ENCODE results near the gene DHRS2. TPM values are rescaled to one million over a fixed set of nuclear protein-coding genes. Genes with fewer than 3 reads are reported as not detected.

Gene DHRS2
- total RNA-seq, 4 donors from 2014 or later, result not detected

GRCh38 chr14:23621932-23622730, 14.0 kb upstream of the DHRS2 start:
- Histone ChIP-seq H3K4me1 (no peaks in the 10 kb centered on the region), H3K36me3 (no peaks in the 10 kb centered on the region), H3K27me3 (no peaks in the 10 kb centered on the region), H3K9me3 (peaks cover 6 to 13% of the 10 kb centered on the region in 2 donors), H3K27ac (no peak overlapping the region), H3K4me3 (no peak overlapping the region)
- no peak for DNase-seq
- TF ChIP-seq POLR2A (IDR thresholded peaks at IDR 0.05) (no peak), EP300 (IDR thresholded peaks at IDR 0.05; ENCODE audit: low read depth) (no peak), POLR2AphosphoS5 (IDR thresholded peaks at IDR 0.05) (no peak)
- TF ChIP-seq, protein P1, sequence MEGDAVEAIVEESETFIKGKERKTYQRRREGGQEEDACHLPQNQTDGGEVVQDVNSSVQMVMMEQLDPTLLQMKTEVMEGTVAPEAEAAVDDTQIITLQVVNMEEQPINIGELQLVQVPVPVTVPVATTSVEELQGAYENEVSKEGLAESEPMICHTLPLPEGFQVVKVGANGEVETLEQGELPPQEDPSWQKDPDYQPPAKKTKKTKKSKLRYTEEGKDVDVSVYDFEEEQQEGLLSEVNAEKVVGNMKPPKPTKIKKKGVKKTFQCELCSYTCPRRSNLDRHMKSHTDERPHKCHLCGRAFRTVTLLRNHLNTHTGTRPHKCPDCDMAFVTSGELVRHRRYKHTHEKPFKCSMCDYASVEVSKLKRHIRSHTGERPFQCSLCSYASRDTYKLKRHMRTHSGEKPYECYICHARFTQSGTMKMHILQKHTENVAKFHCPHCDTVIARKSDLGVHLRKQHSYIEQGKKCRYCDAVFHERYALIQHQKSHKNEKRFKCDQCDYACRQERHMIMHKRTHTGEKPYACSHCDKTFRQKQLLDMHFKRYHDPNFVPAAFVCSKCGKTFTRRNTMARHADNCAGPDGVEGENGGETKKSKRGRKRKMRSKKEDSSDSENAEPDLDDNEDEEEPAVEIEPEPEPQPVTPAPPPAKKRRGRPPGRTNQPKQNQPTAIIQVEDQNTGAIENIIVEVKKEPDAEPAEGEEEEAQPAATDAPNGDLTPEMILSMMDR (IDR thresholded peaks at IDR 0.05), result no peak
- in situ Hi-C loops (cut with MboI; ENCODE audit: low pct_ligation_motif_present in 1 of 4, low pct_unique_long_range_greater_than_20kb in 1 of 4, low sequenced_read_pairs in 3 of 4) (no loop called here), intact Hi-C loops (cut with DNase I; ENCODE audit: low total_unique reads) (no loop called here)
- 75 to 76% methylated on average over 2 to 4 of the region's 4 CpGs for WGBS, 2 donors (ENCODE audit: low coverage in 1 of 2)

- 82 to 85% methylated on average over 2 to 4 of the region's 4 CpGs for WGBS, 2 donors (ENCODE audit: low coverage in 1 of 2)
- in situ Hi-C loops (cut with MboI; ENCODE audit: low pct_ligation_motif_present in 1 of 4, low pct_unique_long_range_greater_than_20kb in 1 of 4, low sequenced_read_pairs in 3 of 4), result no loop called here
- DNase-seq, result no peak
- H3K36me3 ChIP-seq, result no peaks in the 10 kb centered on the region
- TF ChIP-seq, protein P1 (IDR thresholded peaks at IDR 0.05), result no peak
- no peak for TF ChIP-seq POLR2A (IDR thresholded peaks at IDR 0.05)
- H3K4me3 ChIP-seq, result no peak overlapping the region
- no peaks in the 10 kb centered on the region for H3K4me1 ChIP-seq
- intact Hi-C loops (cut with DNase I; ENCODE audit: low total_unique reads), result no loop called here
- H3K9me3 ChIP-seq, result peaks cover 6 to 13% of the 10 kb centered on the region in 2 donors
- H3K27ac ChIP-seq, result no peak overlapping the region
- H3K27me3 ChIP-seq, result no peaks in the 10 kb centered on the region
Measured at GRCh38 chr14:23622990-23623389, 13.2 kb upstream of the DHRS2 start.

GRCh38 chr14:23623962-23624361, 12.2 kb upstream of the DHRS2 start:
- H3K36me3 ChIP-seq, result no peaks in the 10 kb centered on the region
- no peaks in the 10 kb centered on the region for H3K4me1 ChIP-seq
- no peak overlapping the region for H3K4me3 ChIP-seq
- TF ChIP-seq POLR2A (IDR thresholded peaks at IDR 0.05) (no peak), POLR2AphosphoS5 (IDR thresholded peaks at IDR 0.05) (no peak), EP300 (IDR thresholded peaks at IDR 0.05; ENCODE audit: low read depth) (no peak)
- TF ChIP-seq, protein P1 (IDR thresholded peaks at IDR 0.05), result no peak
- in situ Hi-C loops (cut with MboI; ENCODE audit: low pct_ligation_motif_present in 1 of 4, low pct_unique_long_range_greater_than_20kb in 1 of 4, low sequenced_read_pairs in 3 of 4), result no loop called here
- no peak overlapping the region for H3K27ac ChIP-seq
- H3K27me3 ChIP-seq, result no peaks in the 10 kb centered on the region
- no peak for DNase-seq
- H3K9me3 ChIP-seq, result peaks cover 6 to 13% of the 10 kb centered on the region in 2 donors
- intact Hi-C loops (cut with DNase I; ENCODE audit: low total_unique reads), result no loop called here

DNA sequence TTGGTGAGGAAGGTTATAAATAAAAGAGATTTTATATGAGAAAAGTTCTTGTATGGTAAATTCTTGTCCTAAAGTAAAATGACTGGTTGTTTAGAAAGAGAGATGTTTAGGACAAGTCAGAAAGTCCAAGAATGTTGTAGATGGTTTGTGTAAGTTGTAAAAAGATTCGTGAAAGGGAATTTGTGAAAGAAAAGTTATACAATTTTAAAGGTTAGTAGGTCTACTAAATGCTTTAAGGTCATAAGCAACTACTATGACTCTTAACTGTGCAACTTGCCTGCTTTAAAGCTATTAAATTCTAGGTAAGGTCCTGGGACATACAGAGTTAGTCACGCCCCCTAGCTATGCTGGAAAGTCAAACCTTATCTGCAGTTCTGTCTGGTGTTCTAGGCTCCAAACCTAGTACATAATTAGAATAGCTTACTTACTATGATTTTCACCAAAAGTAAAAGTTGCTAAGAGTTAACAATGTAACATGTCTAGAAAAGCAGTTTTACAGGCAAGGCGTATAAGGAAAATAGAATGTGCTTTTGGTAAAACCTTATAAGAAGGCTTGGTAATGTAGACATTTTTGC, 11.2 kb upstream of the DHRS2 start:
- DNase-seq, result no peak
- H3K27me3 ChIP-seq, result no peaks in the 10 kb centered on the region
- WGBS, 2 donors (ENCODE audit: low coverage in 1 of 2), result 83 to 88% methylated on average over 3 of the region's 3 CpGs
- H3K9me3 ChIP-seq, result peaks cover 6 to 13% of the 10 kb centered on the region in 2 donors
- H3K36me3 ChIP-seq, result no peaks in the 10 kb centered on the region
- H3K4me1 ChIP-seq, result no peaks in the 10 kb centered on the region
- H3K4me3 ChIP-seq, result no peak overlapping the region
- intact Hi-C loops (cut with DNase I; ENCODE audit: low total_unique reads) (no loop called here), in situ Hi-C loops (cut with MboI; ENCODE audit: low pct_ligation_motif_present in 1 of 4, low pct_unique_long_range_greater_than_20kb in 1 of 4, low sequenced_read_pairs in 3 of 4) (loop anchor here in 3 of 4 donors (25.0 kb wide), 2 partner anchors 287 to 312 kb away; no protein-coding TSS in a partner anchor)
- TF ChIP-seq EP300 (IDR thresholded peaks at IDR 0.05; ENCODE audit: low read depth), result no peak
- no peak for TF ChIP-seq POLR2AphosphoS5 (IDR thresholded peaks at IDR 0.05)
- TF ChIP-seq, protein P1 (IDR thresholded peaks at IDR 0.05), result no peak
- no peak for TF ChIP-seq POLR2A (IDR thresholded peaks at IDR 0.05)
- no peak overlapping the region for H3K27ac ChIP-seq
